Stimulated activated CD4-positive, alpha-beta T cell treated with anti-CD3 and anti-CD28 coated beads, Interleukin-12 subunit alpha, Interleukin-12 subunit beta, amount 100 ng/mL, for 4 hours (primary cell): Measurements from ENCODE around the gene TUBG2.

ENCODE experiments used
- DNase-seq: peaks from one replicate; pipeline ENCODE4 v3.0.0-alpha.2; 2020

TUBG2 gene

GRCh38 chr17:42700586-42701289 lies 41.7 kb downstream of the TUBG2 start:
- DNase-seq, result no peak

DNA sequence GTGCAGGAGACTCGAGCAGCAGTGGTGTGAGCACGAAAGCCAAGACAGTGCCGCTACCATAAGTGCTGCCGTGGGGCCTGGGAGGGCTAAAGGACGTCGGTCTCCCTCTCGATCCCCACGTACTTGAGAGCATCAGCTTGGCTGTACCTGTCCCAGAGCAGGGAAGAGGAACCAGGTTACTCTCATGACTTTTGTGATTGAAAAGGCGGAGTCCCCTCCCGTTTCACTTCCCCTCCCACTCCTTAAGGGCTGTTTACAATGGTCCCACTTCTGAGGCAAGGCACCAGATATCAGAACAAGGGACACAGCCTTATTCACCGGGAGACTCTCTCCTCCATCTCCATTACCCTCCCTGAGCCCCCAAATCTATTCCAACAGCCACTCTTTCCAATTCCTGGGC lies 43.4 kb downstream of the TUBG2 start:
- no peak for DNase-seq

DNA sequence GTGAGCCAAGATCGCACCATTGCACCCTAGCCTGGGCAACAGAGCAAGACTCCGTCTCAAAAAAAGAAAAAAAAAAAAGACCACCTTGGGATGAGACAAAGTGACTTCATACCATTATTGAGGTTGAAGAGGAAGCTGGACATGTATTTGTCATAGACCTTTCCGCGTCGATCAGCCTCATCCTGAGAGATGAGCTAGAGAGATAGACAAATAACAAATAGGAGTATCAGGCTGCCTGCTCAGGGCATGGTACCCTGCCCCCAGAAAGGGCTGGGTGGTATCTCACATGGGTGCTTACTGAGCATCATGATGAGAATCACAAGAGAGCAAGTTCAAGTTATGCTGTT lies 45.4 kb downstream of the TUBG2 start:
- DNase-seq, result no peak

GRCh38 chr17:42704837-42705494 lies 45.9 kb downstream of the TUBG2 start:
- no peak for DNase-seq

GRCh38 chr17:42706732-42707131 lies 47.6 kb downstream of the TUBG2 start:
- DNase-seq, result peak; percentile 12

- DNase-seq, result no peak
Observed at GRCh38 chr17:42708588-42708987, 49.5 kb downstream of the TUBG2 start.

GRCh38 chr17:42709561-42709960 lies 50.5 kb downstream of the TUBG2 start:
- no peak for DNase-seq
